Erythroblast (primary cell): ENCODE results near the gene PACS1.

Experiments used
- GATA1 ChIP-seq: IDR thresholded peaks from 2 replicates; pipeline ENCODE4 v1.6.1; 2011; ENCODE audit warnings: low read depth, mild to moderate bottlenecking, control low read depth, low read length, moderate library complexity
- POLR2A ChIP-seq: IDR thresholded peaks from 2 replicates; pipeline ENCODE4 v1.6.1; 2011; ENCODE audit warnings: mild to moderate bottlenecking, low read length

- TF ChIP-seq POLR2A (no peak), GATA1 (no peak)
Measured at GRCh38 chr11:66221726-66222236, 151.7 kb downstream of the PACS1 start.
